CD4-positive, alpha-beta T cell treated with Interleukin-12 subunit alpha and Interleukin-12 subunit beta, for 1 hour (primary cell): Measurements from ENCODE around the gene LURAP1L.

Experiments
- DNase-seq: peaks from one replicate; pipeline ENCODE4 v3.0.0-alpha.2; 2020

The LURAP1L gene

GRCh38 chr9:12777121-12778022, 2.6 kb downstream of the LURAP1L start:
- no peak for DNase-seq

GRCh38 chr9:12778389-12778788, 3.6 kb downstream of the LURAP1L start:
- no peak for DNase-seq

GRCh38 chr9:12781226-12781733, 6.5 kb downstream of the LURAP1L start:
- DNase-seq = no peak

GRCh38 chr9:12783767-12784460, 9.1 kb downstream of the LURAP1L start:
- no peak for DNase-seq

GRCh38 chr9:12784461-12785259, 9.8 kb downstream of the LURAP1L start:
- no peak for DNase-seq

- DNase-seq = no peak
These were observed 10.5 kb downstream of the LURAP1L start for GRCh38 chr9:12785260-12785770.

- DNase-seq = no peak
These were observed 11.1 kb downstream of the LURAP1L start for GRCh38 chr9:12785941-12786340.

- DNase-seq = no peak
These were observed 15.2 kb downstream of the LURAP1L start for GRCh38 chr9:12790001-12790400.

GRCh38 chr9:12790883-12791282, 16.1 kb downstream of the LURAP1L start:
- no peak for DNase-seq

GRCh38 chr9:12794101-12794799, 19.4 kb downstream of the LURAP1L start:
- no peak for DNase-seq

GRCh38 chr9:12796601-12797000, 21.8 kb downstream of the LURAP1L start:
- no peak for DNase-seq

- no peak for DNase-seq
These were observed 22.2 kb downstream of the LURAP1L start for GRCh38 chr9:12797037-12797436.

GRCh38 chr9:12798066-12798770, 23.4 kb downstream of the LURAP1L start:
- DNase-seq = no peak

GRCh38 chr9:12801187-12801586, 26.4 kb downstream of the LURAP1L start:
- DNase-seq = no peak

GRCh38 chr9:12801663-12802062, 26.8 kb downstream of the LURAP1L start:
- DNase-seq = no peak

GRCh38 chr9:12802093-12802492, 27.3 kb downstream of the LURAP1L start:
- DNase-seq = no peak

- no peak for DNase-seq
These were observed 33.7 kb downstream of the LURAP1L start for GRCh38 chr9:12808569-12808968.

- DNase-seq = no peak
These were observed 34.9 kb downstream of the LURAP1L start for GRCh38 chr9:12809720-12810119.

- DNase-seq = no peak
These were observed 37.1 kb downstream of the LURAP1L start for GRCh38 chr9:12811935-12812334.

- no peak for DNase-seq
These were observed 37.9 kb downstream of the LURAP1L start for GRCh38 chr9:12812710-12813109.

- no peak for DNase-seq
These were observed 38.7 kb downstream of the LURAP1L start for GRCh38 chr9:12813533-12813932.
